H1 (cell line): ENCODE data around the gene FDPS. TPM values are rescaled to one million over a fixed set of nuclear protein-coding genes. Genes with fewer than 3 reads are reported as not detected.

Experiments used
- ASH2L ChIP-seq: fragments of 200-600, 300-600 bp; sonication (generic); IDR thresholded peaks from one replicate; pipeline ENCODE4 v1.7.1; 2017; ENCODE audit warnings: low read length
- BACH1 ChIP-seq: IDR thresholded peaks from 2 replicates; pipeline ENCODE4 v1.6.1; 2012; ENCODE audit warnings: low read length, improper control_type of control experiment
- BCL11A ChIP-seq, 2 experiments: IDR thresholded peaks; one replicate each; pipeline ENCODE4 v1.6.1; 2011; ENCODE audit warnings: low read depth in 2 of 2, low read length in 2 of 2, mild to moderate bottlenecking in 2 of 2
- BRCA1 ChIP-seq: IDR thresholded peaks from 2 replicates; pipeline ENCODE4 v1.6.1; 2012; ENCODE audit warnings: low read depth, low read length, improper control_type of control experiment
- CTBP2 ChIP-seq: IDR thresholded peaks from 2 replicates; pipeline ENCODE4 v1.7.0; 2011; ENCODE audit warnings: borderline replicate concordance, mild to moderate bottlenecking, moderate library complexity, mixed read lengths, low read length; ENCODE audit not compliant: insufficient read depth, insufficient read length
- EGR1 ChIP-seq: IDR thresholded peaks from 2 replicates; pipeline ENCODE4 v1.6.1; 2011; ENCODE audit warnings: low read depth, low read length, borderline replicate concordance
- FOSL1 ChIP-seq: IDR thresholded peaks from 2 replicates; pipeline ENCODE4 v1.6.1; 2011; ENCODE audit warnings: mild to moderate bottlenecking, low read depth, low read length, moderate library complexity; ENCODE audit not compliant: insufficient read depth
- GABPA ChIP-seq: IDR thresholded peaks from 2 replicates; pipeline ENCODE4 v1.6.1; 2011; ENCODE audit warnings: mild to moderate bottlenecking, low read length, moderate library complexity, borderline replicate concordance; ENCODE audit not compliant: insufficient read depth
- HDAC2 ChIP-seq, 2 experiments: fragments of 300-600 bp in 1 of 2; sonication (generic) in 1 of 2; IDR thresholded peaks; 2 replicates each; pipeline ENCODE4 v1.6.1; 2011 to 2012; ENCODE audit warnings: low read depth in 2 of 2, low read length in 2 of 2, mild to moderate bottlenecking in 2 of 2, moderate library complexity in 2 of 2, borderline replicate concordance in 1 of 2, inconsistent platforms in 1 of 2
- HDAC6 ChIP-seq: IDR thresholded peaks from one replicate; pipeline ENCODE4 v1.7.1; 2012; ENCODE audit warnings: low read depth, mild to moderate bottlenecking, inconsistent platforms, low read length, moderate library complexity
- KDM1A ChIP-seq: fragments of 200-600, 300-600 bp; sonication (generic); IDR thresholded peaks from 2 replicates; pipeline ENCODE4 v1.7.1; 2016; ENCODE audit warnings: mild to moderate bottlenecking, low read length, borderline replicate concordance
- KDM4A ChIP-seq: IDR thresholded peaks from one replicate; pipeline ENCODE4 v1.7.1; 2012; ENCODE audit warnings: low read depth, mild to moderate bottlenecking, moderate library complexity, low read length, inconsistent platforms; ENCODE audit not compliant: severe bottlenecking
- NANOG ChIP-seq: IDR thresholded peaks from 2 replicates; pipeline ENCODE4 v1.6.1; 2011; ENCODE audit warnings: low read length, low read depth, mild to moderate bottlenecking, inconsistent platforms; ENCODE audit not compliant: insufficient read depth, poor library complexity, severe bottlenecking
- PHF8 ChIP-seq: fragments of 200-600 bp; sonication (generic); conservative IDR thresholded peaks from 2 replicates; pipeline ENCODE4 v1.7.1; 2012; ENCODE audit warnings: low read depth, mild to moderate bottlenecking, inconsistent platforms, low read length, moderate library complexity
- SIN3A ChIP-seq, 2 experiments: IDR thresholded peaks in 1 of 2; conservative IDR thresholded peaks in 1 of 2; 2 replicates each; pipeline ENCODE4 v1.6.1; 2011 to 2012; ENCODE audit warnings: low read length in 2 of 2, improper control_type of control experiment in 1 of 2, low read depth in 1 of 2, mild to moderate bottlenecking in 1 of 2
- SIRT6 ChIP-seq: IDR thresholded peaks from one replicate; pipeline ENCODE4 v1.7.1; 2012; ENCODE audit warnings: low read length, inconsistent platforms
- SRF ChIP-seq: IDR thresholded peaks from 2 replicates; pipeline ENCODE4 v1.6.1; 2011; ENCODE audit warnings: mild to moderate bottlenecking, low read depth, low read length, moderate library complexity
- polyA plus RNA-seq, 7 experiments: library from polyadenylated mRNA; depleted of rRNA in 3 of 7; stranded (reverse) in 5 of 7; unstranded in 2 of 7; fragments of >200 nt in 5 of 7; fragments of 200-250 nt in 2 of 7; gene quantifications; 1 replicate in 5 of 7; 2 replicates in 1 of 7; 4 replicates in 1 of 7; pipeline versions ENCODE4 v1.2.1 to v1.2.3, GENCODE V29; 2011 to 2013; ENCODE audit warnings: missing spikeins in 2 of 7, mixed read lengths in 2 of 7
- total RNA-seq: library from RNA; stranded (reverse); fragmentation: NEBNext Ultra II Directional; extraction: Animal tissue kit (Norgen Biotek cat#: 25700); gene quantifications from 2 replicates; pipeline ENCODE4 v1.2.1, GENCODE V29; 2021
- TF ChIP-seq, protein P1 (sequence below), 3 experiments: IDR thresholded peaks; 1 replicate in 2 of 3; 2 replicates in 1 of 3; pipeline versions ENCODE4 v1.5.1 to v1.6.1; 2011; ENCODE audit warnings: low read length in 3 of 3, mild to moderate bottlenecking in 3 of 3, inconsistent platforms in 2 of 3, low read depth in 1 of 3, moderate library complexity in 1 of 3; ENCODE audit not compliant: insufficient read depth in 1 of 3; ENCODE audit errors: control extremely low read depth in 1 of 3
- TF ChIP-seq, protein P2 (sequence below): IDR thresholded peaks from 2 replicates; pipeline ENCODE4 v1.6.1; 2011; ENCODE audit warnings: low read length, improper control_type of control experiment

The FDPS gene
- total and polyA plus RNA-seq, 2 of the 8 experiments (the other 6 are each of a cell fraction or from before 2014, with no cell fraction given) = 267 to 368 TPM

DNA sequence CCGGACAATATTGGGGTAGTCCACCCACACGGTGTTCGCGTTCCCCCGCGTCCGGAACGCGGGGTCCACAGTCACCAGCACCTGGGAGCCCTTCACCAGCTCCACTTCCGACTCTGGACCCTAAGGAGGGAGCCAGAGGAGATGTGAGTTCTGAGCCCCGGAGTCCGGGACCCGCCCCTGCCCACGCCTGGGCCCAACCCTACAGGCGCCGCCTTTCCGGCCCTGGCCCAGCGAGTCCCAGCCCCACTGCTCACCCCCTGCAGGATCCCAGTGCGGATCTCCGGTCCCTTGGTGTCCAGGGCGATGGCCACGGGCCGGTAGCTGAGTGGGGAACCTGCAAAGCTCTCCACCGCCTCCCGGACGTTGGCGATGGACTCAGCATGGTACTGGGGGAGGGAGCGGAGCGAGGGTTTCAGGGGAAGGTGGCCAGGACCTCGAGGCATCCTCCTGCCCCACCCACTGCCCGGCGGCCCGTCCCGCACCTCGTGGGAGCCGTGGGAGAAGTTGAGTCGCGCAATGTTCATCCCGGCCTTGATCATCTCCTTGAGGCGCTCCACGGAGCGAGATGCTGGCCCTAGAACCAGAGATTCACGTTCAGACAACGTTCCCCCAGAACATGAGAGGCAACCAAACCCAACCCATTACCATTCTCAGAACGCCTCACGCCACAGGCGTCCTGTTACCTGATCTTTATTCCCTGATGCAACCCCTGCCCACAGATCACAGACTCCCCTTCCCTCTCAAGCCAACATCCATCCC, 13.3 kb upstream of the FDPS start (continued):
- TF ChIP-seq, protein P1, sequence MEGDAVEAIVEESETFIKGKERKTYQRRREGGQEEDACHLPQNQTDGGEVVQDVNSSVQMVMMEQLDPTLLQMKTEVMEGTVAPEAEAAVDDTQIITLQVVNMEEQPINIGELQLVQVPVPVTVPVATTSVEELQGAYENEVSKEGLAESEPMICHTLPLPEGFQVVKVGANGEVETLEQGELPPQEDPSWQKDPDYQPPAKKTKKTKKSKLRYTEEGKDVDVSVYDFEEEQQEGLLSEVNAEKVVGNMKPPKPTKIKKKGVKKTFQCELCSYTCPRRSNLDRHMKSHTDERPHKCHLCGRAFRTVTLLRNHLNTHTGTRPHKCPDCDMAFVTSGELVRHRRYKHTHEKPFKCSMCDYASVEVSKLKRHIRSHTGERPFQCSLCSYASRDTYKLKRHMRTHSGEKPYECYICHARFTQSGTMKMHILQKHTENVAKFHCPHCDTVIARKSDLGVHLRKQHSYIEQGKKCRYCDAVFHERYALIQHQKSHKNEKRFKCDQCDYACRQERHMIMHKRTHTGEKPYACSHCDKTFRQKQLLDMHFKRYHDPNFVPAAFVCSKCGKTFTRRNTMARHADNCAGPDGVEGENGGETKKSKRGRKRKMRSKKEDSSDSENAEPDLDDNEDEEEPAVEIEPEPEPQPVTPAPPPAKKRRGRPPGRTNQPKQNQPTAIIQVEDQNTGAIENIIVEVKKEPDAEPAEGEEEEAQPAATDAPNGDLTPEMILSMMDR (IDR thresholded peaks at IDR 0.05; ENCODE audit: control extremely low read depth in 1 of 3, insufficient read depth in 1 of 3, low read depth in 1 of 3, low read length in 3 of 3) = no peak
- TF ChIP-seq EGR1 = peak; percentile 6; the same call in 1 of the 2 replicates
- TF ChIP-seq BRCA1 = no peak
- TF ChIP-seq PHF8 = 0 out of 2 replicates have a peak, but pooled peaks have one; percentile 29
- TF ChIP-seq HDAC2 (IDR thresholded peaks at IDR 0.05; ENCODE audit: borderline replicate concordance in 1 of 2, low read depth in 2 of 2, low read length in 2 of 2) = no peak
- TF ChIP-seq SIRT6 = no peak
- peak; percentile 99 for TF ChIP-seq KDM4A
- no peak for TF ChIP-seq BCL11A (IDR thresholded peaks at IDR 0.05; ENCODE audit: low read depth in 2 of 2, low read length in 2 of 2)
- peak; percentile 73 for TF ChIP-seq CTBP2
- TF ChIP-seq KDM1A = no peak; the same call in 1 of the 2 replicates
- no peak for TF ChIP-seq GABPA
- peak; percentile 98 for TF ChIP-seq ASH2L
- TF ChIP-seq HDAC6 = no peak
- no peak for TF ChIP-seq BACH1
- no peak for TF ChIP-seq SRF
- TF ChIP-seq, protein P2, sequence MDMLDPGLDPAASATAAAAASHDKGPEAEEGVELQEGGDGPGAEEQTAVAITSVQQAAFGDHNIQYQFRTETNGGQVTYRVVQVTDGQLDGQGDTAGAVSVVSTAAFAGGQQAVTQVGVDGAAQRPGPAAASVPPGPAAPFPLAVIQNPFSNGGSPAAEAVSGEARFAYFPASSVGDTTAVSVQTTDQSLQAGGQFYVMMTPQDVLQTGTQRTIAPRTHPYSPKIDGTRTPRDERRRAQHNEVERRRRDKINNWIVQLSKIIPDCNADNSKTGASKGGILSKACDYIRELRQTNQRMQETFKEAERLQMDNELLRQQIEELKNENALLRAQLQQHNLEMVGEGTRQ = no peak
- no peak for TF ChIP-seq FOSL1
- TF ChIP-seq NANOG = no peak
- TF ChIP-seq SIN3A (conservative IDR thresholded peaks at IDR 0.05 in 1 of 2, IDR thresholded peaks at IDR 0.05 in 1 of 2; ENCODE audit: low read depth in 1 of 2, low read length in 2 of 2) = peak in 1 of 2 experiments; percentile 47; a peak in 1 of 4 replicates
